GM23338 (cell line): ENCODE results near the gene CYB5R4. TPM values are rescaled to one million over a fixed set of nuclear protein-coding genes. Genes with fewer than 3 reads are reported as not detected.

Source experiments
- ATAC-seq: fragments of 200-7000 bp; cut with Tn5 transposase; 3 replicates; pipeline ENCODE4 v1.9.1; 2020
- DNase-seq: peaks from one replicate; pipeline ENCODE4 v3.0.0-alpha.2; 2015; ENCODE audit warnings: low spot score
- H2AFZ ChIP-seq: fragments of 200-600 bp; sonication (generic); 2 replicates; pipeline ENCODE4 v1.8.0; 2016; ENCODE audit warnings: antibody characterized with exemption, mild to moderate bottlenecking, moderate library complexity
- H3F3A ChIP-seq: fragments of 200-600 bp; sonication (generic); replicated peaks from 2 replicates; pipeline ENCODE4 v1.8.0; 2017; ENCODE audit warnings: antibody characterized with exemption, mixed run types, low read depth
- H3K27ac ChIP-seq: fragments of 200-600 bp; sonication (generic); 2 replicates; pipeline ENCODE4 v1.6.1; 2016; ENCODE audit warnings: low read depth
- H3K27me3 ChIP-seq: fragments of 200-600 bp; sonication (generic); 2 replicates; pipeline ENCODE4 v1.8.0; 2016; ENCODE audit warnings: mild to moderate bottlenecking, mixed run types, moderate library complexity; ENCODE audit not compliant: insufficient read depth
- H3K36me3 ChIP-seq: fragments of 200-600 bp; sonication (generic); 2 replicates; pipeline ENCODE4 v1.8.0; 2016; ENCODE audit warnings: mild to moderate bottlenecking; ENCODE audit not compliant: insufficient read depth
- H3K4me1 ChIP-seq: fragments of 200-600 bp; sonication (generic); 2 replicates; pipeline ENCODE4 v1.8.0; 2016; ENCODE audit warnings: mild to moderate bottlenecking, moderate library complexity; ENCODE audit not compliant: insufficient read depth
- H3K4me2 ChIP-seq: fragments of 200-600 bp; sonication (generic); 2 replicates; pipeline ENCODE4 v1.7.1; 2017; ENCODE audit warnings: mixed run types
- H3K4me3 ChIP-seq: fragments of 200-600 bp; sonication (generic); 2 replicates; pipeline ENCODE4 v1.6.1; 2016; ENCODE audit warnings: mixed run types
- H3K79me2 ChIP-seq: fragments of 200-600 bp; sonication (generic); replicated peaks from 2 replicates; pipeline ENCODE4 v1.8.0; 2017; ENCODE audit warnings: mild to moderate bottlenecking; ENCODE audit not compliant: insufficient read depth
- H3K9me2 ChIP-seq: fragments of 200-600 bp; sonication (generic); 2 replicates; pipeline ENCODE4 v1.8.0; 2017; ENCODE audit not compliant: insufficient read depth
- H4K20me1 ChIP-seq: fragments of 200-600 bp; sonication (generic); replicated peaks from 2 replicates; pipeline ENCODE4 v1.8.0; 2017; ENCODE audit warnings: mild to moderate bottlenecking; ENCODE audit not compliant: insufficient read depth
- H3K27ac Mint-ChIP-seq: 2 replicates; pipeline ENCODE4 v1.8.0; 2020; ENCODE audit warnings: inconsistent platforms, mild to moderate bottlenecking, moderate library complexity, mixed read lengths
- H3K27me3 Mint-ChIP-seq: 3 replicates; pipeline ENCODE4 v1.8.0; 2022; ENCODE audit warnings: low read depth, mild to moderate bottlenecking, moderate library complexity, mixed read lengths, inconsistent platforms; ENCODE audit not compliant: insufficient read depth, poor library complexity
- H3K36me3 Mint-ChIP-seq: 3 replicates; pipeline ENCODE4 v1.8.0; 2021; ENCODE audit warnings: low read depth, mild to moderate bottlenecking, inconsistent platforms, moderate library complexity, mixed read lengths
- H3K4me1 Mint-ChIP-seq: 3 replicates; pipeline ENCODE4 v1.8.0; 2020; ENCODE audit warnings: mild to moderate bottlenecking, inconsistent platforms, mixed read lengths
- H3K4me3 Mint-ChIP-seq: 3 replicates; pipeline ENCODE4 v1.8.0; 2021; ENCODE audit warnings: moderate library complexity, mild to moderate bottlenecking, inconsistent platforms, mixed read lengths
- H3K9me3 Mint-ChIP-seq: 3 replicates; pipeline ENCODE4 v1.8.0; 2020; ENCODE audit warnings: moderate library complexity, mild to moderate bottlenecking, inconsistent platforms, mixed read lengths
- CREB1 ChIP-seq: fragments of 250-450 bp; sonication (Bioruptor Pico); IDR thresholded peaks from 2 replicates; pipeline ENCODE4 v1.5.0; 2020; ENCODE audit warnings: low read depth, mild to moderate bottlenecking, moderate library complexity
- CTCF ChIP-seq, 2 experiments: fragments of 200-600 bp in 1 of 2; sonication (generic) in 1 of 2; conservative IDR thresholded peaks; 2 replicates each; pipeline versions ENCODE4 v1.5.1 to v1.6.1; 2016 to 2017; ENCODE audit warnings: antibody characterized with exemption in 2 of 2, low read depth in 2 of 2, mild to moderate bottlenecking in 2 of 2, moderate library complexity in 1 of 2
- ETS1 ChIP-seq: IDR thresholded peaks from 2 replicates; pipeline ENCODE4 v1.6.1; 2016; ENCODE audit warnings: antibody characterized with exemption
- EZH2 ChIP-seq: fragments of 200-600 bp; sonication (generic); IDR thresholded peaks from one replicate; pipeline ENCODE4 v1.8.0; 2017; ENCODE audit warnings: antibody characterized with exemption, mild to moderate bottlenecking, low read depth; ENCODE audit not compliant: unreplicated experiment
- EZH2phosphoT487 ChIP-seq: fragments of 200-600 bp; sonication (generic); IDR thresholded peaks from one replicate; pipeline ENCODE4 v1.8.1; 2018; ENCODE audit warnings: antibody characterized with exemption; ENCODE audit not compliant: unreplicated experiment
- JUNB ChIP-seq: IDR thresholded peaks from one replicate; pipeline ENCODE4 v1.6.1; 2016; ENCODE audit warnings: antibody characterized with exemption; ENCODE audit not compliant: unreplicated experiment
- POLR2AphosphoS5 ChIP-seq: IDR thresholded peaks from 2 replicates; pipeline ENCODE4 v1.6.1; 2016; ENCODE audit warnings: antibody characterized with exemption, low read depth
- REST ChIP-seq: IDR thresholded peaks from one replicate; pipeline ENCODE4 v1.6.1; 2018; ENCODE audit warnings: antibody characterized with exemption; ENCODE audit not compliant: unreplicated experiment
- STAT1 ChIP-seq: IDR thresholded peaks from one replicate; pipeline ENCODE4 v1.6.1; 2016; ENCODE audit warnings: antibody characterized with exemption; ENCODE audit not compliant: unreplicated experiment
- ZNF114 ChIP-seq: fragments of 250-450 bp; sonication (Bioruptor Pico); IDR thresholded peaks from 2 replicates; pipeline ENCODE4 v1.5.0; 2020; ENCODE audit warnings: mild to moderate bottlenecking, moderate library complexity
- ZNF331 ChIP-seq: fragments of 250-450 bp; sonication (Bioruptor Pico); IDR thresholded peaks from 2 replicates; pipeline ENCODE4 v1.5.0; 2020; ENCODE audit warnings: low read depth, mild to moderate bottlenecking, moderate library complexity
- ZNF462 ChIP-seq: fragments of 250-450 bp; sonication (Bioruptor Pico); IDR thresholded peaks from 2 replicates; pipeline ENCODE4 v1.5.0; 2020; ENCODE audit warnings: mild to moderate bottlenecking, moderate library complexity
- polyA plus RNA-seq: library from polyadenylated mRNA; unstranded; fragments of >200 nt; fragmentation: Nextera tagmentation; extraction: Ambion mirVana; gene quantifications from 2 replicates; pipeline ENCODE4 v1.2.1, GENCODE V29; 2016
- total RNA-seq: library from RNA; depleted of rRNA; stranded (reverse); fragments of >200 nt; shearing (Covaris generic); gene quantifications from 2 replicates; pipeline ENCODE4 v1.2.3, GENCODE V29; 2014

The CYB5R4 gene
- total and polyA plus RNA-seq, 2 experiments from 2014 or later: 8.9 to 17.2 TPM

- Histone ChIP-seq H3K9me2 (no peaks in the 10 kb centered on the region), H3K36me3 (no peaks in the 10 kb centered on the region), H4K20me1 (no peaks in the 10 kb centered on the region), H3K79me2 (no peaks in the 10 kb centered on the region), H3K27me3 (peaks cover 9% of the 10 kb centered on the region), H3K27ac (no peak overlapping the region), H3K4me2 (no peak overlapping the region), H3K4me1 (no peaks in the 10 kb centered on the region), H3F3A (no peaks in the 10 kb centered on the region), H3K4me3 (no peak overlapping the region), H2AFZ (no peak overlapping the region)
- Mint-ChIP-seq H3K4me1 (peaks cover 3% of the 10 kb centered on the region; the same call in 1 of the 3 replicates), H3K36me3 (no peaks in the 10 kb centered on the region), H3K27me3 (peaks cover 2% of the 10 kb centered on the region), H3K27ac (no peak overlapping the region), H3K9me3 (no peaks in the 10 kb centered on the region), H3K4me3 (no peak overlapping the region)
- TF ChIP-seq REST: no peak
- TF ChIP-seq JUNB: no peak
- no peak for TF ChIP-seq EZH2phosphoT487
- no peak for TF ChIP-seq STAT1
- no peak for TF ChIP-seq POLR2AphosphoS5
- TF ChIP-seq ETS1: no peak
- no peak for TF ChIP-seq ZNF331 (CRISPR knock-in tag)
- TF ChIP-seq EZH2: no peak
- no peak for TF ChIP-seq CTCF (conservative IDR thresholded peaks at IDR 0.05; ENCODE audit: low read depth in 2 of 2)
- TF ChIP-seq CREB1 (CRISPR knock-in tag): no peak
- no peak for TF ChIP-seq ZNF114
- no peak for TF ChIP-seq ZNF462 (CRISPR knock-in tag)
- ATAC-seq (no peak), DNase-seq (no peak)
Observed at GRCh38 chr6:83847179-83847578, 12.3 kb upstream of the CYB5R4 start.
